Right hindlimb (tissue), 1 donor: Measurements from ENCODE around the gene RAE1.

Source experiments
- DNase-seq: peaks from one replicate; pipeline ENCODE4 v3.0.0-alpha.2; 2018

RAE1 gene

GRCh38 chr20:57389695-57390603 lies 38.9 kb downstream of the RAE1 start:
- DNase-seq, result no peak

- peak; percentile 90 for DNase-seq
Observed at GRCh38 chr20:57390604-57391438, 39.8 kb downstream of the RAE1 start, which contains the start of gene RBM38. Gene RBM38 (plus strand): TSS chr20:57391396. CDS start chr20:57391582, 186 bp downstream.

- no peak for DNase-seq
Observed at GRCh38 chr20:57391439-57392301, 40.6 kb downstream of the RAE1 start.

- DNase-seq, result no peak
Observed at GRCh38 chr20:57392512-57393271, 41.6 kb downstream of the RAE1 start.

GRCh38 chr20:57393321-57394120 lies 42.5 kb downstream of the RAE1 start:
- DNase-seq, result no peak

- no peak for DNase-seq
Observed at GRCh38 chr20:57394121-57395082, 43.3 kb downstream of the RAE1 start.

GRCh38 chr20:57395111-57395966 lies 44.3 kb downstream of the RAE1 start:
- peak; percentile 63 for DNase-seq

GRCh38 chr20:57396212-57396983 lies 45.3 kb downstream of the RAE1 start:
- no peak for DNase-seq

- DNase-seq, result no peak
Observed at GRCh38 chr20:57396984-57397692, 46.1 kb downstream of the RAE1 start.

GRCh38 chr20:57397693-57398108 lies 46.6 kb downstream of the RAE1 start:
- no peak for DNase-seq

GRCh38 chr20:57398231-57398821 lies 47.3 kb downstream of the RAE1 start:
- no peak for DNase-seq

GRCh38 chr20:57398901-57399535 lies 48.0 kb downstream of the RAE1 start:
- no peak for DNase-seq

- no peak for DNase-seq
Observed at GRCh38 chr20:57399587-57400155, 48.6 kb downstream of the RAE1 start.

- DNase-seq, result no peak
Observed at GRCh38 chr20:57400231-57400701, 49.2 kb downstream of the RAE1 start.

- DNase-seq, result no peak
Observed at GRCh38 chr20:57400821-57401564, 49.9 kb downstream of the RAE1 start.
